HG02840 (cell line): ENCODE data around the gene PSTPIP2.

Experiments used
- ATAC-seq: cut with Tn5 transposase; IDR thresholded peaks from one replicate; pipeline ENCODE4 v1.9.1; 2021; ENCODE audit warnings: mild to moderate bottlenecking, moderate library complexity, moderate number of reproducible peaks; ENCODE audit not compliant: unreplicated experiment, low FRiP score

The PSTPIP2 gene

GRCh38 chr18:45951016-45951714, 120.9 kb downstream of the PSTPIP2 start:
- no peak for ATAC-seq

DNA sequence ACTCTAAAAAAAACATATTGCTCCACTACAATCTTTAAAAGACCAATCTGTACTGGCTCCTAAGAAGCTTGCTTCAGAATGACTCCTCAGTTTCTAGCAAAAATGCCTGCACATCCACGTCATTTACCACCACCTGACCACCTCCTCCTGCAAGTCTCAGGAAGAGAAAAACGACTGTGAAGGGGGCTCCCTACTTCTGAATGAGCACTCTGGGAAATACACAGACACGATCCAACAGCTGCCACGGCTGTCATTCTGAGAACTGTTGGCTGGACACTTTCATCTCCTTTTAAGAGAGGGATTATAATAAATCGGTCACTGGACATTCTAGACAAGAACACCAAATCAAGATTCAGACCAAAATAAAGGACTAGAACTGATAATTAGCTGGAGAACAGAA, 126.4 kb downstream of the PSTPIP2 start:
- no peak for ATAC-seq

- no peak for ATAC-seq
Observed at GRCh38 chr18:45940724-45941123, 131.3 kb downstream of the PSTPIP2 start.

- ATAC-seq = no peak
Observed at GRCh38 chr18:45939236-45939635, 132.8 kb downstream of the PSTPIP2 start.

DNA sequence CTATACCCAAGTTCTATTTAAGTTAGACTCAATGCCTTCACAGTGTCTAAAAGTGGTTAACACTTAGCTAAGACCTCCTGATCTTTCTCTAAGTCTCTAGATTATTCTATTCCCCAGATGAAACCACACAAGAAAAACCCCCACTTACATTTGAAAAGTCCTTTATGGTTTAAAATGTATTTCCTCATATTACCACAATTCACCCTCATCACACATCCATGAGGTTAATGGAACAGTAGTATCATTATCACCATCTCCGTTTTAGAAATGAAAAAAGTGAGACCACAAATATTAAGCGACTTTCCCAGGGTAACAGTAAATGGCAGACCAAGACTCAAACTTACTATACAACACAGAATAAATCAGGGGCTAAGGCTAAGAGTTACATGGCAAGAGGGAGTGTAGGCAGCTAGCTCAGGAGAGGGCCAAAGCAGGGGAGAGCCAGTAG, 133.5 kb downstream of the PSTPIP2 start:
- no peak for ATAC-seq

DNA sequence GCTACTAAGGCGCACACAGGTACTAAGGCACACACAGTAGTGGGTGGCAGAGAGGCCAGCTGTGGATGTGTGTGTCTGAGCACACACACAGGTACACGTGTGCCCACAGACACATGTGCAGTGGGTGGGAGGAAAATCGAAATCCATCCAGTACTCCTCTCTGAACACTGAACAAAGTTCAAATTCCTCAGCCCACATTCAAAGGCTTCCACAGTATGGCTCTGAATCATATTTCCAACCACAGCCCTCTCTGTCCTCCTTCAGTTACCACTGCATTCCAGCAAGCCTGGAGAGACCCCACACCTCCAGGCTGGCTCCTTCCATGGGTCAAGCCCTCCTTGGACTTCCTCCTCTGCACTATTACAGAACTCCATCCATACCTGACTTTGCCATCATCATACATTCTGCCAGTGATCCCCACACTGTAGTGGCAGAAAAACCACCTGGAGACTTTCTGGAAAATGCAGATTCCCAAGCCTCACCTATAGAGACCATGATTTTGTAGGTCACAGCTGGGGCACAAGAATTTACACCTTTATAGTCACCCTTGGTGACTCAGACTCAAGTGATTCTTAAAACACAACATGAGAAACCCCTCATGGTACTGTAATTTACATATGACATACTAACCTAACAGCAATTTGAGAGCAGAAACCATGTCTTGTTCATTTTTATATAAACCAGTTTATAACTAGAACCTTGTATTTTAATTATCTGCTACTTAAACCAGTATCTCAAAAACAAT, 136.3 kb downstream of the PSTPIP2 start:
- ATAC-seq = no peak
